GM21528 (cell line): Measurements from ENCODE around the gene PID1.

Experiments used
- ATAC-seq: cut with Tn5 transposase; IDR thresholded peaks from one replicate; pipeline ENCODE4 v1.9.1; 2021; ENCODE audit warnings: mild to moderate bottlenecking, moderate library complexity; ENCODE audit not compliant: unreplicated experiment, low FRiP score

The PID1 gene

DNA sequence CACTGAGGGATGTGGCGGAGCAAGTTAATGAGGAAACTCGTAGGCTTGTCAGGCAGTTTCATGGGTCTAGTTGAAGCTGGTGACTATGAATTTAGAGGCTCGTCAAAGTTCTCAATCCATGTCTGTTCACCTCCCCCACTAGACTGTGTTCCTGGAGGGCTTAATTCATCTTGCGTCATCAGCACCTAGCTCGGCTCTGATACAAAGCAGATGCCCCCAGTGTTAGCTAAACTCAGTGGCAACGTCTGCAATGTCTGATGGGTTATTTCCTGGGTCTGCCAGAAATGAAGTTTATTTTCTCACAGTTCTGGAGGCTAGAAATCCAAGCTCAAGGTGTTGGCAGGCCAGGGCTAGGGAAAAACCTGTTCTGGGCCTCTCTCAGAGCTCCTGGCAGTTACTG is 140.6 kb downstream of the PID1 start:
- no peak for ATAC-seq

DNA sequence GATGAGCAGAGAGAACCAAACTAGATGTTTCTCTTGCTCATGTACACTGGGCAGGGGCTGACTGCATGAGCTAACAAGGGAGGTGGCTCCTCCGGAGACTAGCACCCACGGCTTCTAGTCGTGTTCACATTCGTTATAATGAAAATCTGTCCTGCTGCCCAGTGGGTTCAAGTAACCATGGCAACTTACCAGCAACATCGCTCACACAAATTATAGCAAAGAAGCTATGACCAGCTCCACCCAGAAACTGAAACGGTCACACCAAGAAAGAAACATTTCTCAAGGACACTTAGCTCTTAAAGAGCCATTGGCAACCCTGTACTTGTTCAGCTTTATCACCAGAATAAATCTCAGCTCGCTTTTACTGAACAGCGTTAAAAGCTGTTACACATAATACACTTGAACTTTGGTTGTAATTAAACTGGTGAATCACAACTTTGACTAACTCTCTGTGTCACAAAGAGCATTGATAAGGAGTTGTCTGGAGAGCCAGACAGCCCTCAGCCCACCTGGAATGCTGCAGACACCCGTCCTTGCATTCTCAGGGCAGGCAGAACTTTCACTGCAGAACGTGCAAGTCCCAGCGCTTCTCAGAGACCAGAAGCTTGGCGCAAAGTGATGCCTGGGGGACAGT is 141.2 kb downstream of the PID1 start:
- no peak for ATAC-seq

DNA sequence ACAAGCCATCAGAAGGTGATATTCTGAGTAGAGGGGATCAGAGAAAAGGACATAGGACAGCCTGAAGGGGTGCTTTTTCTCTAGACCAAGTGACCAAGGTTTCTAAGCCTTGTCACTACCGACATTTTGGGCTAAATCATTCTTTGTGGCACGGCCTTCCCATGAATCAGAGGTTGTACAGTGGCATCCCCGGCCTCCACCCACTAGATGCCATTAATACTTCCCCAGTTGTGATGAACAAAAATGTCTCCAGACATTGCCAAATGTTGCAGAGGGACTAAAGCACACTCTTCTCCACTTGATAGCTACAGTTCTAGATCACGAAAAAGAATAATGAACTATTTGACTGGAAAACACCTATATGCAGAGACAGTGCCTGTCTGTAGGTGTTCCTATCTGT is 143.6 kb downstream of the PID1 start:
- no peak for ATAC-seq

DNA sequence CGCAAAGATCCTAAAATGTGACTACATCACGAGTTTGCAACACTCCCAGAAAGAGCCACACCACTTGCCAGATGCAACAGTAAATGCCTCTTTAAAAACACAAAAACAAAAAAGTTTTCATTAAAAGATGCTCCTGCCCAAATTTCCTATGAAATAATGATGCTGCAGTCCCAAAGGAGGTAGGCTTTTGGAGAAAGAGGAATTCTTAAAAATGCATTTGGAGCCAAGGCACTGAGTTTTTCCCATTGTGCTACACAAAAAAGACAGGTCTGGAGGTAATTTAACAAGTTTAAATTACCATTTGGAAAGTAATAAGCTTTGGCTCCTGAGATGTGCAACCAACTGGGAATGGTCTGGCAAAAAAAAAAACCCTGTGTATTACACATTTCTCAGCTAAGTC is 145.0 kb downstream of the PID1 start:
- ATAC-seq = no peak

DNA sequence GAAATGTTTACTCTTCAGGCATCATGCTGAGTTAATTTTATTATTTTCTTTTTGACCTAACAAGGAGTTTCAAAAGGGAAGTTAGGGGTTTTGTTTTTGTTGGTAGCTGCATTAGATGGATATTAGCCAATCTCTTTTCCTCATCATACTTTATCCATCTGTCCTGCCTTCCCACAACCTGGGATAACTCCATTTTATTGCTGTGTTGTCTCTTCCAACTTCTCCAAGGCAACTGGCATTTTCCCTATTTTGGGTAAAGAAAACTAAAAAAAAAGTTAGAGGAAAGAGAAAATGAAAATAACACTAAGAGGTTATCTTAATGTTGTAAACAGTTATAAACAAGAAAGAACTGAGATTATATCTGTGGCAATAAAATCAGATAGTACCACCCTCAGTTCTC is 147.0 kb downstream of the PID1 start:
- no peak for ATAC-seq

DNA sequence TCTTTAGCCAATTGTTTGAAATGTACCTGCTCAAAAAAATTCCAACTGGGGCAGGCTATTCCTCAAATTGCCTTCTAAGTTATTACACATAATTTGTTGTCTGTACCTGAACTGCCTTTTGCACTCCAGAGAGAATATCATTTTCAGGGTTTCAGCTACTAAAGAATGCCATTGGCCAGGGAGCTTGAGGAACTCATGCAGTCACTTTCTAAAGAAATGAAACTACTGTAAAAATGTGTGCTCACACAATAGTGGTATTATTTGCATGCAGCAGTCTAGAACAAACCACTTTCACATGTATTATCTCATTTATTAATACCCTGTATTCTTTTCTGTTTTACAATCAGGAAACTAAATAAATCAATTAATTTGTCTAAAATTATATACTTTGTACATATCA is 152.2 kb downstream of the PID1 start:
- ATAC-seq = no peak

DNA sequence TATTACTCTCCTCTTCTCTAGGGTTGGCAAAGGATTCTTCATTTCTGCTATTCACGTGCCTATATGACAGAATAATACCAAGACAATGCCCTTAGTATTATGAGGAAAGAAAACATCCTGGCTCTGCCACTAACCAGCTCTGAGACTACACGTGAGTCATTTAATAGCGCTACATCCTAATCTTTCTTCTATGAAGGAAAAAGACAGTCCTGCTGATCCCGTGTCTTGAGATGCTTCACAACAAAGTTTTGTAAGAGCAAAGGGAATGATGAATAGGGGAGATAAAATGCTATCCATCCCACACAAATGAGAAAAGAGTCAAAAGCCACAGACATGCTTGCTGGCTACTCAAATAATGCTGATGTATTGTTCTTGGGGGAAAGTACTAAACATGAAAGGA is 152.8 kb downstream of the PID1 start:
- no peak for ATAC-seq

DNA sequence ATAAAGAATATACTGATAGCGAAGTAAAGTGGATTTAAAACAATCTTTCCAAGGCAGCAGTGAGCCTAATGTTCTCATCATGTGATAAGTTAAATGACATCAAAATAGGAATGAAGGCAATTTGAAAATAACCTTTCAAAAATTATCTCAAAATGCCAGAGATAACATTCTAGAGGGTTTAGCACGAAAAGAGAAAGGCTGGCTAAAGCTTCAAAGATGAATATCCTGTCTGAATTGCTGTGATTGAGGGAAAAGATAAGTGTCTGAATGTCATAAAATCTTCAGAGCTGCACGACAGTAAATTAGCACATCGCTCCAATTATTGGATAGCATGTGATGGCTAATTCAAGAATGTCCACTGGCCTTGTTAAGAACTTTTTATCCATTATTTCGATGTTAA is 159.3 kb downstream of the PID1 start:
- ATAC-seq = no peak

DNA sequence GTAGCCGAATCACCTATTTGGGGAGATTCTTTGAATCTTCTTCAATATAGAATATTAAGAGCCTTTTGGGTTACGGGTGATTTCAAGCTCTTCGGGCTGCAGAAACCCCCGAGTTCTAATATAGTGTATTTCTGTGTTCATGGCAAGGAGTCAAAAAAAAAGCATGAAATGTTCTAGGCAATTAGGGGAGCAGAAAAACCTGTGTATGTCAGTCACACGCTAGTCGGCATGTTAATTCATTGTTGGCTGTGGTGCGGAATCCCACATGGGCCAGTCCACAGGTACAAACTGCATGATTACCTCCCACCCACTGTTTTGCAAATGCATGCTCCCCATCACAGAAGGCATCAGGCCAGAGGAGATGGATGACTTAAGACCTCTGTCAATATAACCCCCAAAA is 161.9 kb downstream of the PID1 start:
- ATAC-seq = no peak

DNA sequence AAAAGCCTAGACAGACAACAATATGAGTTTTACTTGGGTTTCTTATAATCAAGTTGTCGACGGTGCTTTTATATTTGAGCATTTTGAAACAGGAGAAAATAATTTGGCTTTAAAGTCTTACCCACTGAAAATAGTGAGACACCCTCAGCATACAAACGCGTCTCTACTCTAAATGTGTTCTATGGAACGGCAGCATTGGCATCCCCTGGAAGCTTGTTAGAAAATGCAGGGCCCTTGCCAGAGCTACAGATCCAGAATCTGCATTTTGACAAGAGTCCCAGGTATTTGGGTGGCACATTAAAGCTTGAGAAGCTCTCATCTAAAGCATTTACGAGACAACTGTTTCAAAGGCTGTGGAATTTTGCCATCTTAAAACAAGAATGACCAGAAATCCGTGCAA is 163.5 kb downstream of the PID1 start:
- ATAC-seq = no peak

DNA sequence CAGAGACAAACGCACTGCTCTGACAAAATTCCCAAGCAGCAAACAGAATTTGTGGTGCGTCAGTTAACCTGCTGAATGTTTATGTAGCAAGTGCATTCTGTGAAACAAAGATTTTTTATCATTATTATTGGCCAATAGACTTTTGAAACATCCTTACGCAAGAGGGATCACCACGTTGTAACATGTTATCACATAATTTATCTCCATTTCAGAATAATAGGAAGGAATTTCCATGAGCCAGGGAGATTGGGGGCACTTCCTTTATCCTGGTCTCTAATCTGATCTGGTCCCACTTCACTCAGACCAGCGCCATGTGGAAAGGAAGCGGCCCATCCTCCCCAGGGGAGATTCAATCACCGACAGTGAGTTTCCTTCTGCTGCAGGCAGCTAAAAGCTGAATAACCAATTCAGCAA is 166.1 kb downstream of the PID1 start:
- no peak for ATAC-seq

DNA sequence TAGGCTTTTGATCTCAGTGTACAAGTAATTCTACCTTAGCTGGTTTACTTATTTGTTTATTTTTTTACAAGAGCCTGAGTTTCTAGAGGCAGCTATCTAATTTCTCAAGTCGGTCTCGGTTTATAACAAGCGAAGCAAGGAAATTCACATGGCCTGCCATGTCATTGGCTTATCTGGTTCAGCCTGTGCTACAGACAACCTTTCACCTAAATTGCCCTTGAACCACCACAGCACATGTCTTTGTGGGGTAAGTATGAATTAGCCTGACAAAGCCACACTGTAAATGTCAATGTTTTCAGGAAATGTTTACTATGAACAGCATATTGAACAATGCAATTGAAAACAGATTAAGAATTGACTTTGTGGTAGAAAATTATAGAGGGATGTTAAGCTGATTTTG is 167.1 kb downstream of the PID1 start:
- ATAC-seq = no peak

DNA sequence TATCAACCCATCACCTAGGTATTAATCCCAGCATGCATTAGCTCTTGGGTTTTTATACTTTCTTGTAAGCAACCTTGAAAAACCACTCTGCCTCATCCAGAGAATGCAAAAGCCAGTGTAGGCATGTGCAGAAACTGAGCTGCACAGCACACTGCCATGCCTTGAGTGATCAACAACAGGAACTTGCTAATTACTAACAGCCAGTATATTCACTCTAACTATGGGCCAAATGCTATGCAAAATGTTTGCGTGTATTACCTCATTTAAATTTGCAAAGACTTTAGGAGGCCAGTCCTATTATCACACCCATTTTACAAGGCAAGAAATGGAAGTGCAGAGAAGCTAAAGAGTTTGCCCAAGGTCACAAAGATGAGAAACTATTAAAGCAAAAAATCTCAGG is 169.8 kb downstream of the PID1 start:
- no peak for ATAC-seq

DNA sequence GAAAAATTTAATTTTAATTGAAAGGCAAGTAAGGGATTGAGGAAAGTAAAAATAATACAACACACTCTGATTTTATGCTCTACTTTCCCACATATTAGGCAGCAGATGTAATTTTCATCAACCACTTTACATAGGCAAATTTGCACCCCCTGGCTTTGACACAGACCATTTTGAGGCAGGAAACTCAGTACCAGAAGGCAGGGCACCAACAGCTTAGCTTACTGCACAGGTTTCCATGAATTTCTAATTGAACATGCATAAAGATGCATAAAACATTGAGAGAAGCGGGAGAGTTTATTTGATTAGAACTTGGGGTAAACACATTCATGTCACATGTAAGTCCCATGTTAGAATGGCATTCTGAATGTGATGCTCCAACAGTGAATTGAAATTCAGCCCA is 171.9 kb downstream of the PID1 start:
- ATAC-seq = no peak

DNA sequence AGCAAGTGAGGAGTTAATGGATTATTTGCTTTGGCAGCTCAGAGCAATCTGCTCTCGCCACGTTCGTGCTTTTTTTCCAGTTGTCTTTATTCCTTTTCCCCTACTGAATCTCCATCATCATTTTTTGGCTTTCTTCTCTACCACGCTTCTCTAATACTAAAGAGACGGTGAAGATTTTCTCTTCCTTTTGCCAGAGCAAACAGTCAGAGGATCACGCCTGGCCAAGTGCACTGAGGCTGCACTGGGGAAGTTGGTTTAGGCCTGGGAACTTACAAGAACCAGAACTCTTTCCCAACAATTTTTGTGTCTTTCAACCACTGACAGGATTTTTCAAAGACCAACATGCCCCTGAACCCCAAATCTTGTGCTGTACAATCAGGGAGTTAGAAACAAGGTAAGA is 172.3 kb downstream of the PID1 start:
- no peak for ATAC-seq

DNA sequence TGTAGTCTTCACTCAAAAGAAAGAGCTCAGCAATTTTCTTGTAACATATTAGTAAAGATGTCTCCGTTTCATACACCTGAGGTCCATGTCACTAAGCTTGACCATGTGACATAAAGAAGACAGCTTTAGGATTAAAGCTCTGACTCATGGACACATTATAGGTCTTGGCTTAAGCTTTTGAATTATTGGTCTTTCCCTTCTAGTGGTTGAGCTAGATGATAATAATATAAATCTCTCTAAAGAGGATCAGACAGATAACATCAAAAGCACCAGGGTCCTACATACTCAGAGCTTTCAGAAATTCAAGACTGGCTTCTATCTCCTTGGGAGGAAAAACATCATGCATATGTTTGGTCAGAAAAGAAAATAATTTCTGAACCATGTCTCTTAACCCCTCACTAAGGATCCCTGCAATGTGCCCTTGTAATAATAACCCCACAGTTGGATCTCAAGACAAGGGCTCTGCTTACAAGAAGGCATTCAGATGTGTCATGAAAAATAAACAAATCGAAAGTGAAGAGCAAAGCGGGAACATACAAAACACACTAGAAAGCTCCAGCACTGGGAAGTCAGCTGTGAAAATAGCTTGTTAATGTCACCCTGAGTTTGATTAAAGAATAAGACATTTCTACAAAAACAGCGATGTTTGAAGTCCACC is 174.5 kb downstream of the PID1 start:
- ATAC-seq = no peak

DNA sequence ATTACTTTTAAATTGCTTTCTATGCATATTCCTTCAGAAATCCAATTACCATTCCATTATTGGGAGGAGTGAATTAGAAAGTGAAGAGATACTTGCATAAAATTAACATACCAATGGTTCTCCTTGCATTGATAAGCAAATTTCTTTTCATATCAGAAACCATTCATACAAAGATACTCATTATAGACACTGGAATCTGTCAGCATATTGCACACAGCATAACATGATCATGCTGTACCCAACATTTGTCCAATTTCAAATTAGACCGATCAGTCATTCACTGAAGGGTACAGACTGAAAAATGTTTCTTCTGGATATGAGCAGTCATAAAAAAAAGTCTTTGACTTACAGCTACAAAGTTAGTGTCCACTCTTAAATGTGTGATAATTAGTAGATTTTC is 175.6 kb downstream of the PID1 start:
- ATAC-seq = no peak

DNA sequence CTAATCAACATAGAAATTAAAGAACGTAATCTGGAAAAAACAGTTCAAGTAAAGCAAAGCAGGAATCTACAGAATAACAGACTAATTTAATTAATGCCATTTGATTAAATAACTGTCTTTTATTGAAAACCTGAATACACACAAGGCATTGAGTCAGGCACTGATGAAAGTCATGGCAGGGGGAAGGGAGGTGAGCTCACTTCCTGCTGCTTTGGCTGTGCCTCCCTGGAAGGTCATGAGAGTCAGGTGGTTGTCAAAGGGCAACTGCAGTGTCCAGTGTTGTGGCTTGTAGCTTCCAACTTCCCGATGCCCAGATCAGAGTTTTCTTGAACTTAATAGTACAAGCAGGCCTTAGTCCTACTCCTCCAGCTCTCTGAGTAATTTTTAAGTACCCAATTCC is 180.9 kb downstream of the PID1 start:
- ATAC-seq = no peak

DNA sequence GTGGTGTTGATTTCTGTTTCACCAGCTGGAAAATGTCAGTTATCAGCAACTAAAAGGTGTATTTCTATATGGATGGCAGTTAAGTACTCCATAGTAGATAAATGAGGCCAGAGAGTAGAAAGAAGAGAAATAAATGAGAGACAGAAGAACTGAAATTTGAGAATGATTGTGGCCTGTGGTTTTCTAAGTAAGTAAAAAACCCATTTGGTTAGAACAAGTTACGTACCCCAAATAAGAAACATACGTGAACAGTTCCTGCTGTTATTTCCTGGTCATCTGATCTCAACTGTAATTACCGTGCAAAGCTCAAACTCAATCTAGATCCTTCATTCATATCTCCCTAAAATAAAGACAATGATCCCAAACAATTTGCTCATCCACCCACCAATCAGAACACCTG is 181.3 kb downstream of the PID1 start:
- no peak for ATAC-seq

DNA sequence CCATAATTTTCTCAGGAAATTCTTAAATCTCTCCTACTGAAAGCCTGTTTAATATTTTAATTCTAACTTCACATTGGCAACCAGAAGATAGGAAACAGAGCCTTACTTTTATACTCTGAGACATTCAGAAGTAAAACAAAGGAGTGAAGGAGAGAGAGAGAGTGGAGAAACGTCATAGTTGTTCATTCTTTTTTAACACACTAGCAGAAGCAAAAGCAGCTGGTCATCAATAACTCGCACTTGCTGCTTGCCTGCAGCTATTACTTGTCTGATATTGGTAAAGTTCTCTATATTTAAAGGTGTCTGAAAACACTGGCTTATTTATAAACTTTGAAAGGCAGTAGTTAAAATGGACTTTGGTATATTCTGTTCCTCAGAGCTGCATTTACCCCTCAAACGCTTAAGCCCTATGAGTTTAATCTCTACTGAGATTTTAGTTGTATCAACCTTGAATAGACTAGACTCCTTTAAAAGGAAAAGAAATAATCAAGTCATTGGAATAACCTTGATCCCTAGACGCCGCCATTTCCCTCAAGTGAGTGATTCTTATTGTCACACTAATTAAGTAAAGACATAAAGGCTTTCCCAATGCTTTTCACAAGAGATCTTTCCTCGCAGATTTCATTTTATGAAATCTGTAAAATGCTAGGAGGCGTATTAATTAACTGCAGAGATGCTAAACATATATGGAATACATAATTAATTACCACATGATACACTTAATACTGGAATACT is 182.0 kb downstream of the PID1 start:
- ATAC-seq = no peak

DNA sequence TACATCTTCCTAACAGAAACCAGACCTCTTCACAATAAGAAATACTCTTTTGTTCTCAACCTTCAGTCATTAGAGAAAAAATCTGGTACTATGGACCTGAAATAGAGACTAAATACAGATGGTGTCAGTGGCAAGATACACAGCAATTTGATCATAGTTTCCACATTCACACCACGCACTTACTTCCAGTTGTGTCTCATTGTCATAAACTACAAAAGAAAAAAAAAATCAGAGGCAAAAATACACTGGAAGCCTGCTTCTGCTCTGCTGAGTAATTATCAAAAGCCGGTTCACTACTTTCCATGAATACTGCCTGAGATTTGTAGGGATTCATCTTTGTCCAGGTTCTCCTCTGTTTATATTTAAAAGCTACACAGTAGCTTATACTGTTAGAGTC is 182.6 kb downstream of the PID1 start:
- no peak for ATAC-seq
